PC-9 (cell line): ENCODE results near the gene KRT36.

ENCODE experiments used
- CTCF ChIP-seq: fragments of 200-600 bp; sonication (generic); conservative IDR thresholded peaks from 2 replicates; pipeline ENCODE4 v1.6.1; 2017; ENCODE audit warnings: mixed run types, antibody characterized with exemption, mild to moderate bottlenecking, moderate library complexity
- EZH2 ChIP-seq: fragments of 200-600 bp; sonication (generic); IDR thresholded peaks from 2 replicates; pipeline ENCODE4 v1.8.0; 2017; ENCODE audit warnings: antibody characterized with exemption, low read depth

DNA sequence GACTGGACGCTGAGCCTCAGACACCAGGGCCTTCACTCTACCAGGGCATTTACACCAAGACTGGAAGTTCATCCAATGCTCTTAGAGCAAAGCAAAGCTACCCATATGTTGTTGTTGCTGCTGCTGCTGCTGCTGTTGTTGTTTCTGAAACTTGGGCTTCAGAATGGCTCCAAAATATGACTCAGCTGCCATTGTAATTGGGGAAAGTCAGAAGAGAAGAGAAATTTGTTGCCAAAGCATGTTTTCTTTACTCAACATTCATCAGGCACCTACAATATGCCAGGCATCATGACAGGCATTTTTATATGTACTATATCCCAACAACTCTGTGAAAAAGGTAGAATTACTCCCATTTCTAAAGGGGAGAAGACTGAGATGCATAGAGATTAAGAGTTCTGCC, 34.5 kb downstream of the KRT36 start:
- TF ChIP-seq CTCF, result no peak
- TF ChIP-seq EZH2, result no peak
